Measurements from ENCODE around the gene HPS1.
"Not testable (repeated sequence)": the region's sequence is repeated elsewhere in the genome, so short reads cannot be mapped to it uniquely, and the experiment has no call there.

The HPS1 gene

DNA sequence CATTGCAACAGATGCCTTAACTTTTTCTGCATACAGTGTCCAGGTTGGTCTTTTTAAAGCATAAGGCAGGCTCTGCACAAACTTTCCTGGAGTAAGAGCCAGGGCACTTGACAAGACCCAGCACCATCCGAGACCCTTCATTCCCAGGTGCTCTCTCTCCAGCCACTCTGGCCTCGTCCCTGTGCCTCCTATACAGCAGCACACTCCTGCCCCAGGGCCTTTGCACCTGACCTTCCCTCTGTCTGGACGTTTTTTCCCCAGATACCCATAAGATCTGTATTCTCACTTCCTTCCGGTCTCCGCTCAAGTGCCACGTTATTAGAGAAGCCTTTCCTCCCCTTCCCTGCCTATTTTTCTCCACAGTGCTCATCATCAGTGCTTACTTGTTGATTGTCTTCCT is 57.3 kb downstream of the HPS1 start:
- DNase-seq (ENCODE audit: low read depth, low spot score), result no peak

DNA sequence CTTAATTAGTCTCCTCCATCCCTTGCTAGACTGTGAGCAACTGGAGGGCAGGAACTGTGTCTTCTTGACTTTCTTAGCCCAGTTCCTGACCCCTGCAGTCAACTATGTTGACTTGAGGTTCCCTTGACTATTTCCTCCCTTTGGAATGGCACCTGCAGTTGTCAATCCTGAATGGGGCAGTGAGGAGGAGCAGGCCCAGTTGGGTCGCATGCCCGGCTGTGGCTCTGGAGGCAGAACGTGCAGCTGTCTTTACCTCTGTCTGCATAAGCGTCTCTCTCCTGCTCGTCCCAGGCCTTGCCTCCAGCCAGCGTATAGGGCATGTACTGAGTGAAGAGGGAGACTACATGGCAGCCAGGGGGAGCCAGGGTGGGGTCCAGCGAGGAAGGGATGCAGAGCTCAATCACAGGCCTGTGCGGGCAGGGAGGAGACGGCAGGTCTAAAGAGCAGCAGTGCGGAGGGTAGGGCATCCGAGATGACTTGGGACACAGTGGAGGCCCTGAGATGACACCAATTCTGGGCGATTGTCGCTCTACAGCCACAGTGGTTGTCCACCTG is 58.6 kb downstream of the HPS1 start:
- no peak for DNase-seq (ENCODE audit: low read depth, low spot score)

DNA sequence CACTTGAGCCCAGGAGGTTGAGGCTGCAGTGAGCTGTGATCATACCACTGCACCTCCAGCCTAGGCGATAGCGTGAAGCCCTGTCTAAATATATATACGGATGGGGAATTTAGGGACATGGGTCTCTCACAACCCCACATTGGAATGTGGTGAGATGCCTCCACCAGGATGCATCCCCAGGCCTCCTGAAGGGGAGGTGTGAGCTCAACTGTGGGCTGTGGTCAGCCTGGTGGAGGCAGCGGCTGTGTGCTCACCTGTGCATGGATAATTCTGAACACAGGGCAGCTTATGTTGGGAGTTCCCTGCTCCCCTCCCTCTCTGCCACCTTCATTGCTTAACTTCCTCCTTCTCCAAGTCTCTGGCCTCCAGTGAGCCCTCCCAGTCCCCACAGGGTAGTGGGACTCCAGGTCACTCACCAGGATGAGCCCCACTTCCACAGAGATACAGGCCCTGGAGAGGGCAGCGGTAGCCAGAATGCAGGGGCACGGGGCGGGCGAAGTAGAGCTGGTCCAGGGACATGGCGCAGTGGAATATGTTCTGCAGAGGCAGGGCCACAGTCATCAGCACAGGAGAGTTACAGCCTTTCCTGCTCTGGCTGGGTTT is 62.1 kb downstream of the HPS1 start:
- no peak for DNase-seq (ENCODE audit: low read depth, low spot score)

DNA sequence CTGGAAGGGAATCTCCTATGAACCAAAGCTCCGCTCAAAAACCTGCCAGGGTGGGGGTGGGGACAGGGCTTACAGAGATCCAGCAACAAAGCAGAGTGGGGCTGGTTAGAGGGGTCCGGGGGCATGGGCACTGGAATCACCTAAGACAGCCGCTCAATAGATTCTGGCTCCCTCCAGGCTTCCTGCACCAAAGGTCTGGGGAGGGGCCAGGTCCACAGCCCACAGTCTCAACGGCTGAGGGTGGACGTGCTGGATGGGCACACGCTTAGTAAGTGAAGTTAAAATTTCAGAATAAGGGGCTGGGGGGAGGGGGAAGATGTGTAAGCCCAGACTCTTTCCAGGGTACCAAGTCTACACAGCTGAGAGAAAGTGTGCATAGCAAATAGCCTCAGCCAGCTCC is 62.9 kb downstream of the HPS1 start:
- DNase-seq (ENCODE audit: low read depth, low spot score), result no peak

DNA sequence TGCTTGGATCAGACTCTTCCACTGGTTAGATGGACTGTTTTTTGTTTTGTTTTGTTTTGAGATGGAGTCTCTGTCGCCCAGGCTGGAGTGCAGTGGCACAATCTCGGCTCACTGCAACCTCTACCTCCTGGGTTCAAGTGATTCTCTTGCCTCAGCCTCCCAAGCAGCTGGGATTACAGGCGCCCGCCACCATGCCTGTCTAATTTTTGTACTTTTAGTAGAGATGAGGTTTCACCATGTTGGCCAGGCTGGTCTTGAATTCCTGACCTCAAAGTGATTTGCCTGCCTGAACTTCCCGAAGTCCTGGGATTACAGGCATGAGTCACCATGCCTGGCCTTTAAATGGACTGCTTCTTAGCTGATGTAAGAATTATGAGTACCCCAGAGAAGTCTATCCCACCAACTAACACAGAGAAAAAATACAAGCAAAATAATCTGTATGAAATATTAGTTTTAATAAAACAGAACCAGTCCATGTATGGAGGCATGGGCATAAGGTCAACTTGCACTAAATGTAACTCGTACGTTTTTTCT is 63.5 kb downstream of the HPS1 start:
- DNase-seq (ENCODE audit: low read depth, low spot score), result not testable (repeated sequence)

DNA sequence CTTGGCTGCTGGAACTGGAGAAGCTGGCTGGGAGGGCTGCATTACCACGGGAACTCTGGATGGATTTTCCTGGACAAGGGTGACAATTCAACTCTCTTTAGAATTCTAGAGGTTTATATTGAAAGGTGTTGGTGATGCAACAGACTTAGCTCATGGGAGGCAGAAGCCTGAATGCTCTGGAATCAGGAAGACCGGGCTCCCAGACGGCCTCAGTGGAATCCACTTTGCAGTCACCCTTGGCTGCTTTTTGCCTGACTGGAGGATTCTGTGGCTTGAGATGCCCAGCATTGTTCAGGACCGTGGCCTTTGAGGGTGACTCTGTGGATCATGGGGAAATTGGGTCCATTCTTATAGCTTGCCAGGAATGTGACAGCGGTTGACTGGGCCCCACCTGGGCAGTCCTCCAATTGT is 64.0 kb downstream of the HPS1 start:
- no peak for DNase-seq (ENCODE audit: low read depth, low spot score)

DNA sequence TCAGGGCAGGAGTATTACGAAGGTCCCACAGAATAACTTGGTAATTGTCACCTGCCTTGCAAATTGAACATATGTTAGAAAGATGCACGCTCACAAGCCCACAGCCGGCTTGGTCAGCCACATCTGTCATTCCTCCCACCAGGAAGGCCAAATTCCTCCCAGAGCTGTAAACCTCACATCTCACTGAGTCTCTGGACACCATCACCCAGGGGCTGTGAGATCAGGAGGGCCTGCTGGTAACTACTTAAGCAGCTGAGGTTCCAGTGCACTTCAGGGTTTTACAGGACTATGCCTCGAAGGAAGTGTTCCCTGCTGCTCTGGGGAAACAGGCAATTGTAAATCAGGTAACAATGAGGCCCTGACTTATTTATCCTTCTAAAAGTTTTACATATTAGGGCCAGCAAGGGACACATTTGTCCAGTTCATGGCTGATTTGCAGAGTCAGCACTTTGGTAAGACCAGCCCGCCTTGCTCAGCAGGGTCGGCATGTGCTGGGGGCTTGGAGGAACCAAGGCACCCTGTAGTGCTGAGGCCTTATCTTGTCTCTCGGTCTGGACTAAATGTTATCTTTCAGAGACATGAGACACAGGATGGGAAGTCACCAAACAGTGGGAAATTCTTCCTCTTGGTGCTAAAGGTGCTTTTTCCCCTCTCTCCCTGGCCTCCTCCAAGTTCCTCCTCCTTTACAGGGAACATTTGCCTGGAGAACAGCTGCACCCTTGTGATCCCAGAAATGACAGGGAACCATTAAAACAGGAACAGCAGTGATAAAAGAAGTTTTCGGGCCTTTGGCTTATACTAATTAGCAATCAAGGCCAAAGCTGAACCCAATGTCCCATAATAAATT is 66.0 kb downstream of the HPS1 start:
- no peak for DNase-seq (ENCODE audit: low read depth, low spot score)

GRCh38 chr10:98378722-98379121 is 68.0 kb downstream of the HPS1 start:
- no peak for DNase-seq (ENCODE audit: low read depth, low spot score)

GRCh38 chr10:98377536-98377935 is 69.2 kb downstream of the HPS1 start:
- no peak for DNase-seq (ENCODE audit: low read depth, low spot score)

GRCh38 chr10:98377001-98377400 is 69.7 kb downstream of the HPS1 start:
- DNase-seq (ENCODE audit: low read depth, low spot score), result no peak

GRCh38 chr10:98376485-98376884 is 70.2 kb downstream of the HPS1 start:
- DNase-seq (ENCODE audit: low read depth, low spot score), result no peak

DNA sequence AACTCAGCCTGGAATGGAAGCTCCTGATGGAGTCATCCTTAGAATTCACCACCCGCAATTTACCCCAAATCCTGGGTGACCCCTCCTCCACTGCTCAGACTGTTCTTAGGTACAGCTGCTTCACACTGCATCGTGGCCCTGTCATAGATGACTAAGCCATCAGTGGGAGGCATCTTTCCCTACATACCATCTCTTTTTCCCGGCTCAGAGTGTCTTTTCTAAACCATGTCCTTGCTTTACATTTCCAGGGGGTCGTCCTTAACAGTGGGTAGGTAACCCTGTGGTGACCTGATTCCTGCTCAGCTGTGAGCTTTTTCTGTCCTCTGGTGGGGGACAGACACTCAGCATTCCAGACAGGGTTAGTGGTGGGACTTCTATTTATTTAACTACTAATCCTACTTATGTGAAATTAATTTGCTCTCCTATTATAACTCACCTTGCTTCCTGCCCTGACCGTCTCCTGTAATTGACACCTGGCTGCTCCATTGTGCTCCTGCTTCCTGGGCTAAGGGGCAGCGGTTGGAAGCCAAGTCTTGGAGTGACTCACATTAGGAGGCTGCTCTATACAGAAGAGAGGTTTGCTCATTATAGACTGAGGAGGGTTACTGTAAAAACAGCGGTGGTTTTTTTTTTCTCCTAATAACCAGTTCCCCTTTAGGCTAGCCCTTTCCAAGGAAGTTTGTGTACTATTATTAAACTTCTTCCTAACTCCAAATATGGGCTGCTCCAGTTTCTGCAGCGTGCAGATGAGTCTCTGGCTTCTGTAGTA is 72.3 kb downstream of the HPS1 start:
- no peak for DNase-seq (ENCODE audit: low read depth, low spot score)

GRCh38 chr10:98373260-98374040 is 73.3 kb downstream of the HPS1 start:
- no peak for DNase-seq (ENCODE audit: low read depth, low spot score)

DNA sequence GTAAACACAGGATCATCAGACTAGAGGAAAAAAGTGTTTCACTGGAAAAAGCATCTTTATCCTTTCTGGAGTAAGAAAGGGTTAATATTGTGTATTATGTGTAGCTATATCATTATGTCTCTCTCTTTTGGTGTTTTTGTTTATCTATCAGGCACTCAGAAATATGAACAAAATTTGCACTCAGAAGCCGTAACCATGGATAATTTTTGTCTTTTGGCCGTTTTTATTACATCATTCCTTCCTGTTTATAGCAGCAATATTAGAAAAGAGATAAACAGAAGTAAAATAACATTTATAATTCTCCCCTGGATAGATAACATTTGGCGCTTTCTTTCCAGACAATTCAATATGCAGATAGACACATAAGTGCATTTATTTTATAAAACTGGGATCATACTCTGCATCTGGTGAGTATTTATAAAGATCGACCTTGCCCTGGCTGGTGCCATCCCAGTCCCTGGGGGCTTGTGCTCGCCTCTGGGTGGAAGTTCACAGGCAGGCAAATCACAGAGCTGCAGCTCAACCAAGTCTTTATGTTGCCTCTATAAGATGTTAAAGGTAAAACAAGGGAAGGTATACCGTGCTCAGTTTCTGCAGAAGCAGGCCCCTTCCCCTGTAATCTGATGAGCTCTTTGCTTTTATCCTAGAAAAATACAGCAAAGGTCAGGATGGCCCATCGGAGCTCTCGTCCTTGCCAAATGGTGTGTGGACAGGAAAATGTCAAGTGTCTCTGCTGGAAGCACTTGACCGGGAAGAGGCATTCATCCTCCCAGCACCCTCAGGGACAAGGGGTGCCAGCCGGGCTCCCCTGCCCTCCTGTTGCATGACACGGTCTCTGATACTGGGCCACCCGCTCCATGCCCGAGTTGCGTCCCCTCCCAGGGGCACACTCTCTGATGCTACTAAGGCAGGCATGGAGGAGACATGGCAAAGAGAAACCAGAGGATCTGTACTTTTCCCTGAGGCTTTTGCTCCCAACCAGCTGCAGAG is 75.6 kb downstream of the HPS1 start:
- no peak for DNase-seq (ENCODE audit: low read depth, low spot score)

DNA sequence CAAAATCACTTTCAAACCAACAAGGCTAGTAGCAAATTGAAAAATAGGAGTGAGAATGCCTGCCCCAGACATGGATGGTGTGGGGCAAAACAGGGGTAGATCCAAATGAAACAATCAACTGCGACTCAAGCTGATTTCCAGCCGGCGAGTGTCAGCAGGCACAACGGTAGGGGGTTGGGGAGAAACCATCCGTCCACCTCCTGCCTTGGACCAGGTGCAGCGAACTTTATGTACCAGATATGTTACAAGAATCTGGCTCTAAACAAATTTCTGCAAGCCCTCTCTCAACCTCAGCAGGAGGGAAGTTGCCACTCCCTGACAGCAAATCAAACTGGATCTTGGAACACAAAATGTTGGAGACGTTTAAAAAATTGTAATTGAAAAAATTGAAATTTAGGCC is 76.9 kb downstream of the HPS1 start:
- DNase-seq (ENCODE audit: low read depth, low spot score), result no peak

- no peak for DNase-seq (ENCODE audit: low read depth, low spot score)
Measured at GRCh38 chr10:98368644-98369043, 78.1 kb downstream of the HPS1 start.

DNA sequence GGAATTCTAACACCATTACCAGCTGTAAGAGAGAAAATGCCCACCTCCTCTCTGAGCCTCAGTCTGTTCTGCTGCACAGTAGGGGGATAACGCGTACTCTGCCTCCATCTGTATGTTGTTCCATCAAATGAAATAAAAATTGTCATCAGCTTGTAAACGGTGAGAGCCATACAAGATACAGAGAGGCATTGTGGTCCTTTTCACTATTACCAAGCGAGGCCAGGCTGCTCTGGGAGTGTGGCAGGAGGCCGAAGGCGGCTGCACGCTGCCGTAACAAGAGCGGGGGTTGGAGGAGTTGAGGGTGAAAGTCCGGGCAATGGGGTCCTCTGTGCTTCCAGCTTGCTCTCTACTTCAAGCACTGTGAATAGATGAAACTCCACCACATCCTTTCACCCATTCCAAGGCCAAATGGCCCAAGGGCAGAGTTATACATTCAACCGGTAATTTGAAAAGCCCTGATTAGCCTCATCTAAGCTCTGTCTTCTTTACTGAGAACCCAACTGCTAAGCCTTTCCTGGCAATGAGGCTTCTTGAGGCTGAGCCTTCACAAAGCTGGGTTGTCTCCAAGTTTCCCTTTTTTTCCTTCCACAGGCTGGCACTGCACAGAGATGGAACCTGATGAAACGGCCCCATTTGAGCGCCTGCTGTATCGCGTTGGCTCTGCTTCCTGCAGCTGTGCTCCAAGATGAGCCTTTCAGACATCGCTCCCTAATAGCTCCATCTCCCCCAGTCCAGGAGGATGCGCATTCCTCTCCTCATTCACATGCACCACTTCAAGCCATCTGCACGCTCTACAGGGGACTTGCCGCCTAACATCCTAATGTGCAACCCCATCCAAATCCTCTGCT is 78.9 kb downstream of the HPS1 start:
- DNase-seq (ENCODE audit: low read depth, low spot score), result no peak
